Stomach (tissue), 9 donors: ENCODE results near the gene GUCY1A2. TPM values are rescaled to one million over a fixed set of nuclear protein-coding genes. Genes with fewer than 3 reads are reported as not detected.
"Not testable (repeated sequence)": the region's sequence is repeated elsewhere in the genome, so short reads cannot be mapped to it uniquely, and the experiment has no call there.

Experiments used
- DNase-seq, 2 donors: peaks; one replicate each; pipeline versions ENCODE4 v3.0.0 to v3.0.0-alpha.2; 2013 to 2019
- H3K27ac ChIP-seq, 5 donors: fragments of 200-600 bp in 4 of 5; sonication (generic) in 4 of 5; one replicate each; pipeline ENCODE4 v1.5.1; 2013 to 2019; ENCODE audit warnings: mild to moderate bottlenecking in 1 of 5, moderate library complexity in 1 of 5
- H3K27me3 ChIP-seq, 3 donors: fragments of 200-600 bp; sonication (generic); one replicate each; pipeline ENCODE4 v1.5.1; 2017 to 2019; ENCODE audit warnings: mixed run types in 1 of 3
- H3K36me3 ChIP-seq, 4 donors: fragments of 200-600 bp; sonication (generic); 1 replicate in 3 of 4; 2 replicates in 1 of 4; pipeline ENCODE4 v1.5.1; 2016 to 2019
- H3K4me1 ChIP-seq, 4 donors: fragments of 200-600 bp; sonication (generic); one replicate each; pipeline ENCODE4 v1.5.1; 2016 to 2019
- H3K4me3 ChIP-seq, 4 donors: fragments of 200-600 bp; sonication (generic) in 3 of 4; one replicate each; pipeline ENCODE4 v1.5.1; 2016 to 2019; ENCODE audit warnings: mild to moderate bottlenecking in 1 of 4
- H3K9me3 ChIP-seq, 4 donors: fragments of 200-600 bp; sonication (generic); one replicate each; pipeline ENCODE4 v1.5.1; 2016 to 2019
- CTCF ChIP-seq, 7 experiments: fragments of 450-650 bp in 4 of 7; fragments of 200-600 bp in 3 of 7; sonication (generic) in 3 of 7; IDR thresholded peaks; one replicate each; pipeline ENCODE4 v1.5.1; 2016 to 2019; ENCODE audit warnings: antibody characterized with exemption in 7 of 7, control low read depth in 2 of 7, mild to moderate bottlenecking in 1 of 7
- EP300 ChIP-seq: sonication (generic); formaldehyde crosslinking; IDR thresholded peaks from one replicate; pipeline ENCODE4 v1.6.1; 2017; ENCODE audit warnings: antibody characterized with exemption
- POLR2A ChIP-seq, 4 donors: fragments of 450-650 bp; IDR thresholded peaks; one replicate each; pipeline ENCODE4 v1.6.1; 2016; ENCODE audit warnings: antibody characterized with exemption in 4 of 4, control low read depth in 2 of 4, mild to moderate bottlenecking in 1 of 4, moderate library complexity in 1 of 4
- POLR2AphosphoS5 ChIP-seq, 3 donors: sonication (generic); formaldehyde crosslinking; IDR thresholded peaks; one replicate each; pipeline ENCODE4 v1.6.1; 2016; ENCODE audit warnings: antibody characterized with exemption in 3 of 3
- WGBS, 5 donors: extraction: QIAGEN DNeasy Blood & Tissue Kit in 3 of 5; methylation state at CpG; one replicate each; pipeline versions ENCODE4 v1.1.5 to v1.1.7; 2013 to 2018; 5-methylcytosine and 5-hydroxymethylcytosine counted together
- intact Hi-C: fragments of 100-400 bp; cut with DNase I; formaldehyde crosslinking; loops from one replicate; pipeline ENCODE4 v1.15.1; 2023; ENCODE audit warnings: low total_unique reads
- polyA plus RNA-seq, 3 donors: library from polyadenylated mRNA; stranded (reverse); fragments of 200-250 nt; gene quantifications; one replicate each; pipeline ENCODE4 v1.2.3, GENCODE V29; 2013
- total RNA-seq, 5 donors: library from RNA; depleted of rRNA; stranded (reverse); fragments of >200 nt; gene quantifications; one replicate each; pipeline versions ENCODE4 v1.1.0 to v1.2.3, GENCODE V29; 2014 to 2016
- donor health status: healthy with polysubstance abuse.
- donor health status: Bipolar disorder and iron deficiency.
- donor health status: healthy.

Gene GUCY1A2
- total and polyA plus RNA-seq, 8 donors = 0.10 to 15.1 (median 4.3) TPM

DNA sequence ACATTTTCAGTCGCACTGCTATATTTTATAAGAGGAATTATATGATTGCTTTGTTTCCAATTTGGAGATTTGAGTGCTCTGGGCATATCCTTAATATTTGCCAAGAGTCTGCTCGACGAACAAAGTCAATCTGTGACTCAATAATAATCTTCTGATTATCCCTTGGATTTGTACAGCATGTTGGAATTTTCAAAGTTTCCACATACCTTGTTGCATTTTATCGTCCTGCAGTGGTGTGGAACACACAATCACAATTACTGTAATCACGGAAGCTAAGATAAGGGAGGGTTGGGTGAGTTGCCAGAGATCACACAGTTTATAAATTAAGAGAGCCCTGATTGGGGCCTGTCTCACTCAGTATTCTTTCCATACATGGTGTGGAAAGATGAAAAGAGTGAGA lies 189.3 kb downstream of the GUCY1A2 start:
- H3K36me3 ChIP-seq = no peaks in the 10 kb centered on the region
- TF ChIP-seq CTCF (IDR thresholded peaks at IDR 0.05) (no peak), POLR2A (IDR thresholded peaks at IDR 0.05) (no peak), POLR2AphosphoS5 (IDR thresholded peaks at IDR 0.05) (no peak), EP300 (no peak)
- H3K27me3 ChIP-seq = no peaks in the 10 kb centered on the region
- WGBS, 5 donors = 32 to 49% (median 41%) methylated on average over 5 of the region's 5 CpGs
- intact Hi-C loops = no loop called here
- H3K4me1 ChIP-seq = no peaks in the 10 kb centered on the region
- H3K9me3 ChIP-seq = no peaks in the 10 kb centered on the region
- no peak overlapping the region for H3K27ac ChIP-seq
- no peak overlapping the region for H3K4me3 ChIP-seq
- DNase-seq = no peak

DNA sequence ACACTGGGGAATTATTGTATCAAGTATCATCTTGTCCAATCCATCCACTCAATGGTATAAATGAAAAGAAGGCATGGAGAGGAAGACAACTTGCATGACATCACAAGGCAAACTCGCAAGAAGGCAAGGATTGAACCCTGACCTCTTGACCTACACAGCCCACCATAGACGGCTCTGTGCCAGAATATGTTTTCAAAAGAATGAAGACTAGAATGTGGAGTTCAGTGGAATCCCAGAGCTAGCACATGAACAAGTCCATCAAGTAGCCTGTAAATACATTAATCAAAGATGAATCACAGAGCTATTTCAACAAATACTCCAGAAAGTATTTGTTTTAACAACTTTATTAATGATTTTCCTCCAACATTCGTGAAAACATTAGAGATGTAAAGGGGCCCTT lies 189.7 kb downstream of the GUCY1A2 start:
- 34 to 49% (median 41%) methylated on average over 3 of the region's 3 CpGs for WGBS, 5 donors
- Histone ChIP-seq H3K9me3 (no peaks in the 10 kb centered on the region), H3K36me3 (no peaks in the 10 kb centered on the region), H3K27ac (no peak overlapping the region), H3K27me3 (no peaks in the 10 kb centered on the region), H3K4me1 (no peaks in the 10 kb centered on the region), H3K4me3 (no peak overlapping the region)
- TF ChIP-seq EP300 = no peak
- no peak for TF ChIP-seq POLR2A (IDR thresholded peaks at IDR 0.05)
- TF ChIP-seq POLR2AphosphoS5 (IDR thresholded peaks at IDR 0.05) = no peak
- TF ChIP-seq CTCF (IDR thresholded peaks at IDR 0.05) = no peak
- intact Hi-C loops = no loop called here
- no peak for DNase-seq

DNA sequence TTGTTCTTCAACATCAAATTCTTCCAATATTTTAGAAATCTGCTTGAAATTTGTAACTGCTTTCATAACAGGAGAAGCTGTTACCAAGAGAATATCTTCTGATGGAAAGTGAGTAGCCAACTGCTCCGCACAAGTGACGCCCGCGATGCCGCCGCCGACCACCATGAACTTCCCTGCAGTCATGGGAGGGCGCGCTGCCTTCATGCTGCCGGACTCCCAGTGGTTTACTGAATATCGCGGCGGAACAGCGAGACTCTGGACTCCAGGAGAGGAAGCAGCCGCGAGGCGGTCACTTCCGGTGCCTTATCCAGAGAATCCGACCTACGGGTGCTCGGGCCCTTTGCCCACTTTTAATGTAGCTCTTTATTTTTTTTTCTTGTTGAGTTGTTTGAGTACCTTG lies 190.6 kb downstream of the GUCY1A2 start:
- TF ChIP-seq POLR2AphosphoS5 (IDR thresholded peaks at IDR 0.05) (no peak), POLR2A (IDR thresholded peaks at IDR 0.05) (no peak), CTCF (IDR thresholded peaks at IDR 0.05) (no peak), EP300 (no peak)
- Histone ChIP-seq H3K36me3 (no peaks in the 10 kb centered on the region), H3K27me3 (no peaks in the 10 kb centered on the region), H3K9me3 (no peaks in the 10 kb centered on the region), H3K4me1 (no peaks in the 10 kb centered on the region), H3K27ac (no peak overlapping the region), H3K4me3 (no peak overlapping the region)
- no peak for DNase-seq
- WGBS, 5 donors = 96 to 98% (median 97%) methylated on average over 21 of the region's 21 CpGs
- intact Hi-C loops = no loop called here

GRCh38 chr11:106826558-106826957 lies 191.7 kb downstream of the GUCY1A2 start:
- intact Hi-C loops, H3K9me3 ChIP-seq, DNase-seq, H3K4me3 ChIP-seq, H3K27me3 ChIP-seq, H3K36me3 ChIP-seq, H3K27ac ChIP-seq, H3K4me1 ChIP-seq: not testable (repeated sequence)
- 90 to 96% (median 94%) methylated on average over 3 of the region's 3 CpGs for WGBS, 5 donors

DNA sequence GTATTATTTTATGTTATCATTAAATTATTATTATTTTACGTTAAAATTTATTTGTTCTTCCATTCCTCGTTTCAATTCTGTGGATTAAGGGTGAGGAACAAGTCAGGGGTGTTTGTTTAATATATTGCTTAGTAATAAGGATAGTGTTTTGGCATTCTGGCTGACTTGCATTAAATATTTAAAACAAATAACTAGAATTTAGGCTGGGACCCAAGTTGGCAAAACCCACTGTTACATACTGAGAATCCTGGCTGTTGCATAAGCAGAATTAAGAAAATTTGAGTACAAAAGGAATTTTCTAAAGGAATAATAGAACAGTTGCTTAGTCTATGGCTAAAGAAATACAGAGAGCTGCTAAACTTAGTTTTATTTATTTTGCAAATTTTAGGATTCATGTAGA lies 196.4 kb downstream of the GUCY1A2 start:
- WGBS, 5 donors = 27 to 37% (median 34%) methylated on average over 2 of the region's 2 CpGs
- no peaks in the 10 kb centered on the region for H3K36me3 ChIP-seq
- intact Hi-C loops = no loop called here
- H3K27ac ChIP-seq = no peak overlapping the region
- H3K27me3 ChIP-seq = no peaks in the 10 kb centered on the region
- no peak for TF ChIP-seq POLR2AphosphoS5 (IDR thresholded peaks at IDR 0.05)
- TF ChIP-seq POLR2A (IDR thresholded peaks at IDR 0.05) = no peak
- TF ChIP-seq EP300 = no peak
- TF ChIP-seq CTCF (IDR thresholded peaks at IDR 0.05) = no peak
- peak in 1 of 2 donors; percentile 30 for DNase-seq
- H3K4me3 ChIP-seq = no peak overlapping the region
- H3K9me3 ChIP-seq = no peaks in the 10 kb centered on the region
- H3K4me1 ChIP-seq = no peaks in the 10 kb centered on the region
